Left lobe of liver (tissue), 2 donors: ENCODE measurements around the gene SIPA1. TPM values are rescaled to one million over a fixed set of nuclear protein-coding genes. Genes with fewer than 3 reads are reported as not detected.

Source experiments
- ATAC-seq: fragments of 200-7000 bp; cut with Tn5 transposase; one replicate; pipeline ENCODE4 v1.9.1; 2020; ENCODE audit warnings: mild to moderate bottlenecking, moderate library complexity
- DNase-seq: peaks from one replicate; pipeline ENCODE4 v3.0.0-alpha.2; 2020; ENCODE audit warnings: low spot score
- total RNA-seq: library from RNA; stranded (reverse); gene quantifications from one replicate; pipeline ENCODE4 v1.2.1, GENCODE V29; 2021
- donor health status: DM: no; HTN: no; CAD: no; lungs with moderate emphysema.
- donor health status: DM: no; HTN: yes; CAD: no.

Gene SIPA1
- total RNA-seq, 1 donor from 2014 or later: 29.5 TPM

GRCh38 chr11:65699306-65699705 lies 61.4 kb downstream of the SIPA1 start:
- DNase-seq (no peak), ATAC-seq (no peak)

GRCh38 chr11:65700399-65700798 lies 62.5 kb downstream of the SIPA1 start:
- DNase-seq (no peak), ATAC-seq (peak; percentile 54)

Other genes starting within 250 kb of the SIPA1 start
- gene NEAT1, start 215.3 kb upstream of the SIPA1 start, total RNA-seq: 766 TPM
- gene MALAT1, start 139.1 kb upstream of the SIPA1 start, total RNA-seq: 2,761 TPM
- gene SCYL1, start 113.0 kb upstream of the SIPA1 start, total RNA-seq: 67.6 TPM
- gene LTBP3, start 79.7 kb upstream of the SIPA1 start, total RNA-seq: 42.3 TPM
- gene ZNRD2, start 67.6 kb upstream of the SIPA1 start, total RNA-seq: 17.0 TPM
- gene FAM89B, start 65.6 kb upstream of the SIPA1 start, total RNA-seq: 19.0 TPM
- gene EHBP1L1, start 62.0 kb upstream of the SIPA1 start, total RNA-seq: 13.5 TPM
- not detected for gene KCNK7, start 42.3 kb upstream of the SIPA1 start, total RNA-seq
- 85.4 TPM for gene MAP3K11, start 23.9 kb upstream of the SIPA1 start, total RNA-seq
- 16.8 TPM for gene PCNX3, start 22.3 kb upstream of the SIPA1 start, total RNA-seq
- gene RELA, start 24.8 kb downstream of the SIPA1 start, total RNA-seq: 34.3 TPM
- gene KAT5, start 74.2 kb downstream of the SIPA1 start, total RNA-seq: 19.4 TPM
- 24.2 TPM for gene RNASEH2C, start 82.7 kb downstream of the SIPA1 start, total RNA-seq
- 13.4 TPM for gene AP5B1, start 142.9 kb downstream of the SIPA1 start, total RNA-seq
- gene OVOL1, start 149.0 kb downstream of the SIPA1 start, total RNA-seq: 0.23 TPM
- not detected for gene SNX32, start 195.9 kb downstream of the SIPA1 start, total RNA-seq
- gene CFL1, start 220.1 kb downstream of the SIPA1 start, total RNA-seq: 240 TPM
- gene MUS81, start 222.3 kb downstream of the SIPA1 start, total RNA-seq: 14.3 TPM
- gene EFEMP2, start 234.7 kb downstream of the SIPA1 start, total RNA-seq: 6.0 TPM
- 0.63 TPM for gene CTSW, start 241.7 kb downstream of the SIPA1 start, total RNA-seq